ENCODE results near the gene CDC27.

Gene CDC27

GRCh38 chr17:47214931-47215330 is 25.8 kb upstream of the CDC27 start:
- H3K18ac ChIP-seq (ENCODE audit: low read depth in 1 of 2, low read length in 2 of 2), result no peak overlapping the region
- no peak overlapping the region for H3K23ac ChIP-seq (ENCODE audit: low read length in 2 of 2)
- H2BK120ac ChIP-seq (ENCODE audit: low read depth, low read length), result no peak overlapping the region
- H4K8ac ChIP-seq (ENCODE audit: low read length), result no peak overlapping the region
- H3K27me3 ChIP-seq (ENCODE audit: control insufficient read depth in 1 of 2, insufficient read depth in 1 of 2, low read length in 2 of 2), result no peaks in the 10 kb centered on the region
- H2BK5ac ChIP-seq (ENCODE audit: low read depth, low read length, poor library complexity, severe bottlenecking), result no peak overlapping the region
- H2BK15ac ChIP-seq (ENCODE audit: low read depth, poor library complexity, severe bottlenecking), result no peak overlapping the region
- no peaks in the 10 kb centered on the region for H3K9me3 ChIP-seq (ENCODE audit: control insufficient read depth, low read length)
- H3K14ac ChIP-seq (ENCODE audit: low read length in 2 of 2), result no peak overlapping the region
- H3K4me2 ChIP-seq (ENCODE audit: low read length, poor library complexity, severe bottlenecking), result no peak overlapping the region
- H2AK5ac ChIP-seq (ENCODE audit: low read length, severe bottlenecking), result no peak overlapping the region
- 100% methylated on average over 3 of the region's 3 CpGs for WGBS
- no peak overlapping the region for H2AFZ ChIP-seq (ENCODE audit: low read depth, low read length)
- H2BK12ac ChIP-seq (ENCODE audit: low read length in 2 of 2), result no peak overlapping the region
- DNase-seq, result no peak
- no peak overlapping the region for H3K9ac ChIP-seq (ENCODE audit: low read length)
- H3K36me3 ChIP-seq (ENCODE audit: control insufficient read depth in 1 of 2, insufficient read depth in 2 of 2, low read depth in 1 of 2, low read length in 2 of 2), result no peaks in the 10 kb centered on the region
- no peak overlapping the region for H3K4ac ChIP-seq (ENCODE audit: low read depth in 1 of 2, low read length in 2 of 2)
- H3K4me1 ChIP-seq (ENCODE audit: control insufficient read depth, insufficient read depth, low read depth, low read length), result peaks cover 5% of the 10 kb centered on the region
- H3K27ac ChIP-seq (ENCODE audit: low read length, poor library complexity, severe bottlenecking), result no peak overlapping the region
- H3K4me3 ChIP-seq (ENCODE audit: insufficient read depth in 1 of 2, low read depth in 1 of 2, low read length in 2 of 2), result no peak overlapping the region
- no peaks in the 10 kb centered on the region for H3K79me1 ChIP-seq (replicated peaks; ENCODE audit: low read length, poor library complexity, severe bottlenecking)
- no peak overlapping the region for H4K91ac ChIP-seq (ENCODE audit: low read length)

- H3K18ac ChIP-seq (ENCODE audit: low read depth in 1 of 2, low read length in 2 of 2), result no peak overlapping the region
- WGBS, result 68% methylated on average over 2 of the region's 4 CpGs
- no peaks in the 10 kb centered on the region for H3K9me3 ChIP-seq (ENCODE audit: control insufficient read depth, low read length)
- no peak overlapping the region for H3K4me2 ChIP-seq (ENCODE audit: low read length, poor library complexity, severe bottlenecking)
- H3K27me3 ChIP-seq (ENCODE audit: control insufficient read depth in 1 of 2, insufficient read depth in 1 of 2, low read length in 2 of 2), result no peaks in the 10 kb centered on the region
- H2BK120ac ChIP-seq (ENCODE audit: low read depth, low read length), result no peak overlapping the region
- H2AK5ac ChIP-seq (ENCODE audit: low read length, severe bottlenecking), result no peak overlapping the region
- no peak overlapping the region for H4K91ac ChIP-seq (ENCODE audit: low read length)
- H3K4me3 ChIP-seq (ENCODE audit: insufficient read depth in 1 of 2, low read depth in 1 of 2, low read length in 2 of 2), result no peak overlapping the region
- H2BK15ac ChIP-seq (ENCODE audit: low read depth, poor library complexity, severe bottlenecking), result no peak overlapping the region
- no peak overlapping the region for H3K27ac ChIP-seq (ENCODE audit: low read length, poor library complexity, severe bottlenecking)
- H2BK12ac ChIP-seq (ENCODE audit: low read length in 2 of 2), result no peak overlapping the region
- no peak for DNase-seq
- H3K14ac ChIP-seq (ENCODE audit: low read length in 2 of 2), result no peak overlapping the region
- no peaks in the 10 kb centered on the region for H3K79me1 ChIP-seq (replicated peaks; ENCODE audit: low read length, poor library complexity, severe bottlenecking)
- H2AFZ ChIP-seq (ENCODE audit: low read depth, low read length), result no peak overlapping the region
- H3K23ac ChIP-seq (ENCODE audit: low read length in 2 of 2), result no peak overlapping the region
- H3K4me1 ChIP-seq (ENCODE audit: control insufficient read depth, insufficient read depth, low read depth, low read length), result peaks cover 12% of the 10 kb centered on the region
- H3K36me3 ChIP-seq (ENCODE audit: control insufficient read depth in 1 of 2, insufficient read depth in 2 of 2, low read depth in 1 of 2, low read length in 2 of 2), result no peaks in the 10 kb centered on the region
- H2BK5ac ChIP-seq (ENCODE audit: low read depth, low read length, poor library complexity, severe bottlenecking), result no peak overlapping the region
- no peak overlapping the region for H3K9ac ChIP-seq (ENCODE audit: low read length)
- no peak overlapping the region for H4K8ac ChIP-seq (ENCODE audit: low read length)
- H3K4ac ChIP-seq (ENCODE audit: low read depth in 1 of 2, low read length in 2 of 2), result no peak overlapping the region
Measured at GRCh38 chr17:47213540-47213939, 24.4 kb upstream of the CDC27 start.

GRCh38 chr17:47212458-47212857 is 23.4 kb upstream of the CDC27 start:
- Histone ChIP-seq H2AK5ac (ENCODE audit: low read length, severe bottlenecking) (no peak overlapping the region), H4K8ac (ENCODE audit: low read length) (no peak overlapping the region)
- WGBS, result 89% methylated on average over 2 of the region's 2 CpGs

GRCh38 chr17:47210779-47211178 is 21.7 kb upstream of the CDC27 start:
- no peak overlapping the region for H2AFZ ChIP-seq (ENCODE audit: low read depth, low read length)
- H3K36me3 ChIP-seq (ENCODE audit: control insufficient read depth in 1 of 2, insufficient read depth in 2 of 2, low read depth in 1 of 2, low read length in 2 of 2), result no peaks in the 10 kb centered on the region
- no peaks in the 10 kb centered on the region for H3K9me3 ChIP-seq (ENCODE audit: control insufficient read depth, low read length)
- no peak overlapping the region for H3K9ac ChIP-seq (ENCODE audit: low read length)
- 82% methylated on average over 1 of the region's 2 CpGs for WGBS
- H3K27me3 ChIP-seq (ENCODE audit: control insufficient read depth in 1 of 2, insufficient read depth in 1 of 2, low read length in 2 of 2), result no peaks in the 10 kb centered on the region
- DNase-seq, result no peak
- H2BK5ac ChIP-seq (ENCODE audit: low read depth, low read length, poor library complexity, severe bottlenecking), result no peak overlapping the region
- H3K4me2 ChIP-seq (ENCODE audit: low read length, poor library complexity, severe bottlenecking), result no peak overlapping the region
- no peak overlapping the region for H2BK12ac ChIP-seq (ENCODE audit: low read length in 2 of 2)
- no peak overlapping the region for H3K18ac ChIP-seq (ENCODE audit: low read depth in 1 of 2, low read length in 2 of 2)
- H3K4me1 ChIP-seq (ENCODE audit: control insufficient read depth, insufficient read depth, low read depth, low read length), result peaks cover 23% of the 10 kb centered on the region
- H4K91ac ChIP-seq (ENCODE audit: low read length), result no peak overlapping the region
- no peak overlapping the region for H3K27ac ChIP-seq (ENCODE audit: low read length, poor library complexity, severe bottlenecking)
- H3K4ac ChIP-seq (ENCODE audit: low read depth in 1 of 2, low read length in 2 of 2), result no peak overlapping the region
- H2BK120ac ChIP-seq (ENCODE audit: low read depth, low read length), result no peak overlapping the region
- no peak overlapping the region for H4K8ac ChIP-seq (ENCODE audit: low read length)
- H3K79me1 ChIP-seq (replicated peaks; ENCODE audit: low read length, poor library complexity, severe bottlenecking), result no peaks in the 10 kb centered on the region
- H2BK15ac ChIP-seq (ENCODE audit: low read depth, poor library complexity, severe bottlenecking), result no peak overlapping the region
- peak overlapping the region; percentile 64 for H2AK5ac ChIP-seq (ENCODE audit: low read length, severe bottlenecking)
- H3K14ac ChIP-seq (ENCODE audit: low read length in 2 of 2), result no peak overlapping the region
- no peak overlapping the region for H3K4me3 ChIP-seq (ENCODE audit: insufficient read depth in 1 of 2, low read depth in 1 of 2, low read length in 2 of 2)
- no peak overlapping the region for H3K23ac ChIP-seq (ENCODE audit: low read length in 2 of 2)

More at GRCh38 chr17:47212458-47212857, 23.4 kb upstream of the CDC27 start:
- no peak for DNase-seq
- Histone ChIP-seq H4K91ac (ENCODE audit: low read length) (no peak overlapping the region), H2BK5ac (ENCODE audit: low read depth, low read length, poor library complexity, severe bottlenecking) (no peak overlapping the region), H2BK15ac (ENCODE audit: low read depth, poor library complexity, severe bottlenecking) (no peak overlapping the region), H2BK12ac (ENCODE audit: low read length in 2 of 2) (no peak overlapping the region), H3K23ac (ENCODE audit: low read length in 2 of 2) (no peak overlapping the region), H3K18ac (ENCODE audit: low read depth in 1 of 2, low read length in 2 of 2) (no peak overlapping the region), H3K4me3 (ENCODE audit: insufficient read depth in 1 of 2, low read depth in 1 of 2, low read length in 2 of 2) (no peak overlapping the region), H3K4me1 (ENCODE audit: control insufficient read depth, insufficient read depth, low read depth, low read length) (peaks cover 13% of the 10 kb centered on the region), H3K27ac (ENCODE audit: low read length, poor library complexity, severe bottlenecking) (no peak overlapping the region), H3K4ac (ENCODE audit: low read depth in 1 of 2, low read length in 2 of 2) (no peak overlapping the region), H3K14ac (ENCODE audit: low read length in 2 of 2) (no peak overlapping the region), H3K36me3 (ENCODE audit: control insufficient read depth in 1 of 2, insufficient read depth in 2 of 2, low read depth in 1 of 2, low read length in 2 of 2) (no peaks in the 10 kb centered on the region), H3K9me3 (ENCODE audit: control insufficient read depth, low read length) (no peaks in the 10 kb centered on the region), H3K4me2 (ENCODE audit: low read length, poor library complexity, severe bottlenecking) (no peak overlapping the region), H2BK120ac (ENCODE audit: low read depth, low read length) (no peak overlapping the region), H3K27me3 (ENCODE audit: control insufficient read depth in 1 of 2, insufficient read depth in 1 of 2, low read length in 2 of 2) (no peaks in the 10 kb centered on the region), H3K9ac (ENCODE audit: low read length) (no peak overlapping the region), H2AFZ (ENCODE audit: low read depth, low read length) (no peak overlapping the region), H3K79me1 (replicated peaks; ENCODE audit: low read length, poor library complexity, severe bottlenecking) (no peaks in the 10 kb centered on the region)
